GM20431 (cell line): Measurements from ENCODE around the gene KRT39.
"Not testable (repeated sequence)": the region's sequence is repeated elsewhere in the genome, so short reads cannot be mapped to it uniquely, and the experiment has no call there.

Experiments used
- in situ Hi-C: fragments of 300-500 bp; cut with MseI, MboI; formaldehyde crosslinking; loops from one replicate; pipeline ENCODE4 v1.15.0; 2020; ENCODE audit warnings: low sequenced_read_pairs; ENCODE audit not compliant: unreplicated experiment

KRT39 gene

DNA sequence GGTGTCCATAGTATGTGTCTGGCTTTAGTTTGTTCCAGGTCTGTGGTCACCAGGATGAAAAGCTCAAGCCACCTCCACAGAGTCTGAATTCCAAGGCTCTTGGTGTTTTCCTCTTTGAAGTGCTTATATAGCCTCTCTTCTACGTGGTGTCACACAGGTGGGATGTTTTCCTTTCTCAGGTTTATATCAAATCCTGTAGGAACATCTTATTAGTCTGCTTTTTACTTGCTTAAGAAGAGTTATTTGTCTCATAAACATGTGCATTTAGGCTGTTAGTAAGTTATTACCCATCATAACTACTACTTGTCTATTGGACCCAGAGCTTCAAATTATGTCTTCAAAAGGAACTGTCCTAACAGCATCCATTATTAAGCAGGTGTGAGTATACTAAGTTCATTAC lies at the start of gene KRT39:
TSS of gene KRT39 (minus strand) at position 101 of the 400 bp plus-strand sequence. CDS start at position 9, 92 bp downstream.
- in situ Hi-C loops: no loop called here

DNA sequence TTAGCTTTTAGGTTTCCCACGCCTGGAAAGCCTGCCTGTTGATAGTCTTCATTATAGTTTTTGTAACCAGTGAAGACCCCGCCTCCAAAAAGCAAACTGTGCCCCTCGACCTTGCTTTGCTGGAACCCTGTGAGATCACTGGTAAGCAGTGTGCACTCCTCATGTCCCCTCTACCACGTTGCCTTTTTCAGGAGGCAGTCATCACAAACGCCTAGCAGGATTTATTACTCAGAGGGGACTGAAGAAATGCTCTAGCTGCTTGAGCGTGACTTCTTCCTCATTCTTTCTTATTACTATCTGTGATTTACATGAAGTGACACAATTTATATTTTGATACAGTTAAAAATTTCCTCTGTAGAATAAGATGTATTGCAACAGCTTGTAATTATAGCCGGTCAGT lies 48.7 kb upstream of the KRT39 start:
- in situ Hi-C loops: no loop called here

DNA sequence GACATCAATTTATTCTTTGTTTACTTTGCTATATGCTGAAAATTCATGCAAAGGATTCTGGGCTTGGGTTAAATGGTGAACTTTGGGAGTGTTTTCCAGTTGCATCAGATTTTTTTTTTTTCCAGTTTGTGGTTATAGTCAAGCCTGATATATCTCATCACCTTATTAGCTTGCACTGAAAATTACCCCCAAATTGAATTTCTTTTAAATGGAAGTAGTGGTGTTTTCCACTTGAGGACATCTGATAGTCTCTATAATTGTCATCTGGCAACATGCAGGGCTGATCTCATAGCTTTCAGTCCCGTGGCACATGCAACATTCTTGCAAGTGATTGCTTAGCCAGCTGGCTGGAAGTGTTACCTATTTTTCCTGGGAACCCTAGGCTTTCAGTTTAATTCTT lies 46.9 kb upstream of the KRT39 start:
- in situ Hi-C loops: no loop called here

DNA sequence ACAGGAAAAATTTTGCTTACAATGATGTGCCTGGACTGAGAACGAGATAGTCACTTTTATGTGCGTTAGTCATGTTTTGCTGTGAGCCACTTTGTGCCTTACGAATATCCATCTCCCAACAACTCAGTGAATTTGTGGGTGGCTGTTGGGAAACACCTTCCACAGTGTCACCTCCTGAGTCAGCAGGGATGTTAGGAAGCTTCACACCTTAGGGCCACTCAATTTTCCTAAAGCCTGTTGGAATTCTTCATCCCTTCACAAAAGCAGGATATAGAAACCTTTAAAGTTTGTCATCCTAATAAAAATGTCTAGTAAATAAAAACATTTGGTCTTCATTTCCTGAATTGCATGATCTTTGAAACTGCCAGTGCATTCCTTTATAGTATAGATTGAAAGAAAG lies 46.4 kb upstream of the KRT39 start:
- in situ Hi-C loops: no loop called here

DNA sequence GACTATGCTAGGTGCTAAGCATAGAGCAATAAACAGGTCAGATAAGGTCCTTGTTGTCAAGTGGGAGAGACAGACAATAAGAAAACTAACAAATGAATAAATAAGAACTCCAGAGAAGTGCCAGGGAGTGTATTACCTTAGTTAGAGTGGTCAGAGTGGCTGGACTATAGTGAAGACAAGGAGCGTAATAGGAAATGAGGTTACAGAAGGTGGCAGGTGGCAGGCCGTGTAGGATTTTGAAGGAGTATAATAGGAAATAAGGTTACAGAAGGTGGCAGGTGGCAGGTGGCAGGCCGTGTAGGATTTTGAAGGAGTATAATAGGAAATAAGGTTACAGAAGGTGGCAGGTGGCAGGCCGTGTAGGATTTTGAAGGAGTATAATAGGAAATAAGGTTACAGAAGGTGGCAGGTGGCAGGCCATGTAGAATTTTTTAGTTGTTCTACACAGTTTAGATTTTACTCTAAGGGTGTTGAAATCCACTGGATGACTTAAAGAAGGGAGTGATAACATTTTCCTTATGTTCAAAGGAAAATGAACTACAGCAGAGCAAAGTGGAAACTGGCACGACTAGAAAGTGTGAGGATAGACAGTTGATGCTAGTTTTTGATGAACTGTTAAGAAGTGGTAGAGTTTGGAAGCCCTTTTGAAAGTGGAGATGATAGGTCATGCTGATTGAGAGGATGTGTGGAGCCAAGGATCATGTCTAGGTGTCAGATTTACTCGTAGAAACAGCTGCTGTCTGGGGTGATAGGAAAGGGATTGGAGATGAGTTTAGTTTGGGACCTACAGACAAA lies 45.8 kb upstream of the KRT39 start:
- in situ Hi-C loops: no loop called here

DNA sequence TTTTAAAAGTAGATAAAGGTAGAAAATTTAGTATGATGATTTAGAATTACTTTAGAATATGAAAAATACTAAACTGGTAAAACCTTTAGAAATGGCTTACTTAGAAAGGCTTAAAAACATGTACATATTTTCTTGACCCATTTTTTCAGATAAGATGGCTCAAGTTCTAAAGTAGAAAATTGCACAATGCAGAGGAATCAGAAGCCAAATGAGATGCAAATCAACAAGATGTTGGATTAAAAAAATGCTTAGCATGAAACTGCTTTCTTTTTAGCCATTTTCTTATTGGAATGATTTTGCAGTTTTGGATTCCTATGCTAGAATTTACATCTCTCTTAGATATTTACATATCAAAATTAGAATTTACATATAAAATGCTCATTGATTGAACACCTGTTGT lies 43.7 kb upstream of the KRT39 start:
- in situ Hi-C loops: no loop called here

DNA sequence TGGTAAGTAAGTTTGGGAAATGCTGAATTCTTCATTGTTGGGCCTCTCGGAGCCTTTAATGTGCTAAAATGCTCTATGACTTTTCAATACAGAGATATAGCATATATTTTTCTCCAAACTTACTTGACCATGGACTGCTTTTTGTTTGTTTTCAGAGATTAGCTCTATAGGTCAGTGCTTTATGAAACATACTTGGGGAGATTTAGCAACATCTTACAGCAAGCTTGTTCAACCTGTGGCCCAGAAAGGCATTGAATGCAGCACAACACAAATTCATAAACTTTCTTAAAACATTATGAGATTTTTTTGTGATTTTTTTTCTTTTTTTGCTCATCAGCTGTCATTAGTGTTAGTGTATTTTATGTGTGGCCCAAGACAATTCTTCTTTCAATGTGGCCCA lies 43.2 kb upstream of the KRT39 start:
- in situ Hi-C loops: no loop called here

DNA sequence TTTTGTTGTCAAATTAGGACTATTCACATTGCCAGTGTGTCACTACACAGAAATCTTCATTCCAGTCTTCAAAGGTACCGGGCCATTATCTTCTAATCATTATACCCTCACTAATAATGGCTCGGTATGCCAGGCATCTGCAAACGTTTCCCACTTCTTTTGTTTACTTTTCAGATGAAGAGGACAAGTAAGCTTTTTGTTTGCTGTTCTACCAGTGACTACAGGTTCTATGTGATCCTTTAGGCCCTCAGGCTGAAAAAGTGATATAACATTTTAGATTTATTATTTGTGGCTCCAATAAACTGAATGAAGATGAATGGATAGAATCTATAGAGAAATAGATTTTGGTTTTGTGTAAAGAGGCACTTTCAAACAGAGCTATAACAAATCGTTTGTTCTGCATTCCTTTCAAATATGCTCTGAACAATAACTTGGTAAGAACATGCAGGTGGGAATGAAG lies 42.6 kb upstream of the KRT39 start:
- in situ Hi-C loops: no loop called here

DNA sequence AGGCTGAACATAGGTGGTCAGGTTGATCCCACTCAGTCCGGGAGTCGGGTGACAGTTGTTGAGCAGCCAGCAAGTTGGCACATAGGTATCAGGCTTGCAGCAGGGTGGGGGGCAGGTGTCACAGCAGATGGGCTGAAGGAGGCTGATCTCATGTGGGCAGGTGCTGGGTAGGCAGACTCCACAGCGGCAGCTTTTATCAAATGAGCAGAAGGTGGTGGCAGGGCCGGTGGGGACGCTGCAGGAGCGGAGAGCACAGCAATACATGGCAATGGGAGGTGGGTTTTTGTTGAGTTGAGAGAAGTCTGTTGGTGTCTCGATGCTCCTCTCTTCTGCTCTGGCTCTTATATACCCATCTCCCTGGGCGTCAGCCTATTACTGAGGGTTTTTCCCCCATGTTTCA lies 42.1 kb upstream of the KRT39 start, which contains the start of gene KRTAP3-1:
TSS of gene KRTAP3-1 (minus strand) at position 318 of the 400 bp plus-strand sequence. CDS start at position 264, 54 bp downstream.
- in situ Hi-C loops: no loop called here

DNA sequence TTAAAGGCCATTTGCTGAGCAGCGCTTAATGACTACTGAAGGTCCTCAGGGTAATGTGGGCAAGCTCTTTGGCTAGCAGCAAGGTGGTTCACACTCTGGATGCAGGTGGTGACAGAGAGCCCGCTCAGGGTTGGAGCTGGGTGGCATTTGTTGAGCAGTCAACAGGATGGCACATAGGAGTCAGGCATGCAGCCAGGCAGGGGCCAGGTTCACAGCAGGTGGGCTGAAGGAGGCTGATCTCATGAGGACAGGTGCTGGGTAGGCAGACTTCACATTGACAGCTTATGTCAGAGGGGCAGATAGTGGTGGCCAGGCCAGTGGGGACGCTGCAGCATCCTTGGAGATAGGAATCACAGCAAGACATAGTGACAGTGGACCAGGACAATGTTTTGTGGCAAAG lies 37.6 kb upstream of the KRT39 start:
- in situ Hi-C loops: no loop called here

DNA sequence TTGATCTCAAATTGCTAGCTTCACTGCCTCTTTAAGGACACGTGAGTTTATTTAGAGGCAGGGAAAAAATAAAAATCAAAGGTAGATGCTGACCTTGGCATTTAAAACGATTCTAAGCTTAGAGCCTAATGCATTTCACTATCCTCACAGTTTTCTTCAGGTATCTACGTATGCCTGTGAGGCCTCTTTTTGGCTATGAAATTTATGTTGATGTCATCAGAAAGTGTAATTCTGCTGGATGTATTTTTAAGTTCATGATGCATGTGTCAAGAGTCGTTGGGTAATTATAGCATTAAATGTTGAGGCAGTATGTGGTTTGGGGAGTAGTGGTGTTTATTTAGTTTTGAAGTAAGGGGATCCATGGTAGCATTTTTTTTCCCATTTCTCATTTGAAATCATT lies 37.2 kb upstream of the KRT39 start:
- in situ Hi-C loops: no loop called here

DNA sequence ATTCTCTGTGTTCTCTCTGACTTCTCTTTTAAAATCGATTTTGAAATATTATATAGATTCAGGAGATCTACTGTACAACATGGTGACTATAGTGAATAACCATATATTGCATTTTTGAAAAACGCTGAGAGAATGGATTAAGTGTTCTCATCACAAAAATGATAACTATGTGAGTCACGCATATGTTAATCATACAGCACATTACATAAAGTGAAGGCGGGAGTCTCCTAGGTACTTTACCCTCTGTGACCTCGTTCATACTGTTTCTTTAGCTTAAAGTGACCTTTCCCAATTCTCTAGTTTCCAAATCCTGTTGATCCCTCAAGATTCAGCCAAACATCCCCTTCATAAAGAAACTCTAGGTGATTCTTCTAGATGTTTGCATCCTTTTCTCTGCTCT lies 36.1 kb upstream of the KRT39 start:
- in situ Hi-C loops: no loop called here

DNA sequence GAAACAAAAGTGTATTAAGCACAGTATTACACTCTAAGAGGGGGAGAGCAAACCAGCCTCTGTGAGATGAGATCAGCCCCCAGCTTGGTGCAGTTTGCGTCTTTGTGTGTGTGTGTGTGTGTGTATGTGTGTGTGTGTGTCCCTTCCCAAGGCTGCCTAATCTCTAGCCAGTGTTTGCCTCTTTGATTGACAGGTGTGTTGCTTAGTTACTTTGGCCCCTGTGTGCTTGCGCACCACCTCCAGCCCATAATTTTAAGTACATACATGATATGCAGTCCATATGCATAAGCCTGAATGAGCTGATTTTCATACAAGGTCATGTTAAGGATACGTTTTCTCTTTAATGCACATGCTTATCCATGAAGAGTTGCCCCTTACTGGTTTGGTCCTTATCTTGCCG lies 35.0 kb upstream of the KRT39 start:
- in situ Hi-C loops: no loop called here

DNA sequence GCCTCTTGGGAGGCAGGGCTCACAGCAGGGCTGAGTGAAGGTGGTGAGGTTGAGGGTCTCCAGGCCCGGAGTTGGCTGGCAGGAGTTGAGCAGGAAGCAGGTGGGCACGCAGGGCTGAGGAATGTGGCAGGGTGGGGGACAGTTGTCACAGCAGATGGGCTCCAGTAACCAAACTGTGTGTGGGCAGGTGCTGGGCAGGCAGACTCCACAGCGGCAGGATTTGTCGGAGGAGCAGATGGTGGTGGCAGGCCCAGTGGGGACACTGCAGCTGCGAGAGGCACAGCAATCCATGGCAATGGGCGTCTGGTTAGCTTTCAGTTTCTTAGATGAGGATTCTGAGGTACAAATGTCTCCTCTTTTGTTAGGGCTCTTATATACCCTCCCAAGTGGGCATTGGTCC lies 32.8 kb upstream of the KRT39 start, which contains the start of gene KRTAP3-2:
TSS of gene KRTAP3-2 (minus strand) at position 344 of the 400 bp plus-strand sequence. CDS start at position 291, 53 bp downstream.
- in situ Hi-C loops: not testable (repeated sequence)

DNA sequence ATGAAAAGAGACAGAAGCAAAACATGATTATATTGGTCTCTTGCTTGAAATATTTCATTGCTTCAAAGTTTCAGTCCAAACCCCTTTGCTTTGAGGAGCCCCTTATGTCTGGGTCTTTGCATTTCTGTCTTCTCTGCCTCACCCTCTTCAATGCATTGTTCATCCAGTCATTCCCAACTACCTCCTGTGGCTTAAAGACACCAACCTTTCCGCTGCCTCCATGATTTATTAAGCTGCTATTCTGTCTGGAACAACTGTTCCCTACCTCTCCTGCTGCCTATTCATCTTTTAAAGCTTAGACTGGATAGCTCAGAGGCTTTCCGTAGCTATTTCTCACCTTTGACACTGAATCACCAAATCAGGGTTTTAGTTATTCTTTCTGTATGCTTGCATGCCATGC lies 30.6 kb upstream of the KRT39 start:
- in situ Hi-C loops: no loop called here

DNA sequence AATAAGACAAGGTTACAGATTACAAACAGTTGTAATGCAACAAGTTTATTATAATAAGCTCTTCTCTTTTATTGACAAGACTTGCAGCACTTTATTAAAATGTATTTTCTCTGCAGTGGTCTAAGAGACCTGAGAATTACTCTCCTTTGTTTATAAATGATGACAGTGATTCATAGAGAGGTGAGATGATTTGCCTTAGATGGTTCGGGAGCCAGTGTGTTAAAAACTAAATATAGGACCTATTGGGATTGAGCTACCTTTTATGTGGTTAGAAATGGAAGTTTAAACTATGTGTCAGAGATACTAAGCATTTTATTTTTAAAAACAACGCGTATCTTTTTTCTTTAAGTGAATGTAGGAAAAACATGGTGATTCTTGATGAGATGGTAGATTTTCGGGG lies 30.1 kb upstream of the KRT39 start:
- in situ Hi-C loops: no loop called here

DNA sequence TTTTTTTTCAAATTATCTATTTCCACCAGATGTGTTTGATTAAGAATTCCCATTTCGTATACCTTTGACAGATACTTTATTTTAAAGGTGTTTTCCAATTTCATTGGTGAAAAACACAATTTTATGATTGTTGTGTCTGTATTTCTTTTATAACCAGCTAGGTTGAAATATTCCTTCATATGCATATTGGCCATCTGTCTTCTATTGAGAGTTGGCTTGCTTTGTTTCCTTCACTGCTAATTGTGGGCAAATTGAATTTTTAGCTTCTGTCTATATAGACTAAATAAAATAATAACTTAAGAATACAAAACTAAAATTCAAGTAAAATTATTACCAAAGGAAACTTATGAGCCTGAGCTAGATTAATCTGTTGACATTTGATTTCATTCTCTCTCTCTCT lies 28.4 kb upstream of the KRT39 start:
- in situ Hi-C loops: no loop called here

DNA sequence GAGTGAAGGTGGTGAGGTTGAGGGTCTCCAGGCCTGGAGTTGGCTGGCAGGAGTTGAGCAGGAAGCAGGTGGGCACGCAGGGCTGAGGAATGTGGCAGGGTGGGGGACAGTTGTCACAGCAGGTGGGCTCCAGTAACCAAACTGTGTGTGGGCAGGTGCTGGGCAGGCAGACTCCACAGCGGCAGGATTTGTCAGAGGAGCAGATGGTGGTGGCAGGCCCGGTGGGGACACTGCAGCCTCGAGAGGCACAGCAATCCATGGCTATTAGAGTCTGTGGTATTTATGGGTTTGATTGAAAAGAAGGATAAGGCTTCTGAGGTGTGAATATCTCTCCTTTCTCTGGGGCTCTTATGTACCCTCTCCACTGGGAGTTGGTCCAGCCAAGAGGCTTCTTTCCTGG lies 27.1 kb upstream of the KRT39 start, which contains the start of gene KRTAP3-3:
TSS of gene KRTAP3-3 (minus strand) at position 326 of the 400 bp plus-strand sequence. CDS start at position 259, 67 bp downstream.
- in situ Hi-C loops: no loop called here

DNA sequence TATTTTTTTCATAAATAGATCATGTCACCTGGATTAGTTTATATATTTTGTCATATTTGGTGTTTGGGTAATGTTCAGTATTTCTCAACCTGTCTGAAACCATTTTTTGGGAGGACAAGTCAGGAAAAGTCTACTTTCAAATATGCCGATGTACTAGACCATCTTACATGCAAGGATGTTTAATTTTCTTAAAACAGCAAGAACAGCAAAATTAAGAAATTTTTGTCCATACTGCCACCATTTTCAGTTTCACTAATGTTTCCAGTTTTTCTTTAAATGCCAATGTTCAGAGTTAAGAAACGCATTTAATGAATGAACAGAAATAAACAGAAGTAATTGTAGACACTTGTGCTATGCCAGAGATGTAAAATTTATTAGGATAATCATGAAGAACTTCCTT lies 26.3 kb upstream of the KRT39 start:
- in situ Hi-C loops: no loop called here

DNA sequence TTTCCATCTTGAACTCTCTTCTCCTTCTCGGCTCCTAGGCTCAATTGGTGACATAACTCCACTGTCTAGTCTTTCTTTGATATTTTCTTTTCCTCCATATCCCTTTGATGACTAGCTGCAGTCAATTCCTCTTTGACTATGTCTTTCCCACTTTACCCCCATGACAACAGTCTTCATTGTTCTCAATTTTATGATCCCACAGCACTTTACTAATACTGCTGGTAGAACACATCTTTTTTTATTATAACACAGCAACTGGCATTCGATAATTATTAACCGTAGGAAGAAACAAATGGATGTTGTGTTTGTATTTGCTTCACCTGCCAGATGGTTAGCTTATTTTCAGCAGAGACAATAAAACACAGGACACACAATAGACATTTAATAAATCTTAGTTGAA lies 25.9 kb upstream of the KRT39 start:
- in situ Hi-C loops: no loop called here

DNA sequence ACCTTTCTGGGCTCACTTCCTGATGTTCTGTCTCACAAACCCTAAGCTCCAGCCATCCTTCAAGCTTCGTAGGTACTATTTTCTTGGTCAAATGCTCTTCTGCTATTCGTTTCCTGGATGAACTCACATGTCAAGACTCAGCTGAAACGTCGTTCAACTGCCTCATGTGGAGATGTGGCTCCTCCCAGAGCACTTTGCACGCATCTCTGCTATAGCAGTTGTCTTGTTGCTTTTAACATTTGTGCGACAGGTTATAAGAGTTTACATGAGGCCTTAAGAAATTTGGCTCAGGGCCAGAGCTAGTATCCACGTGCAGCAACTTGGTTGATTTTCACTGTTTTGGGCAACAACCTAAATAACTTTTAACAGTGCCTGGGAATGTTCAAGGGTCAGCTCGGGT lies 20.2 kb upstream of the KRT39 start:
- in situ Hi-C loops: no loop called here

DNA sequence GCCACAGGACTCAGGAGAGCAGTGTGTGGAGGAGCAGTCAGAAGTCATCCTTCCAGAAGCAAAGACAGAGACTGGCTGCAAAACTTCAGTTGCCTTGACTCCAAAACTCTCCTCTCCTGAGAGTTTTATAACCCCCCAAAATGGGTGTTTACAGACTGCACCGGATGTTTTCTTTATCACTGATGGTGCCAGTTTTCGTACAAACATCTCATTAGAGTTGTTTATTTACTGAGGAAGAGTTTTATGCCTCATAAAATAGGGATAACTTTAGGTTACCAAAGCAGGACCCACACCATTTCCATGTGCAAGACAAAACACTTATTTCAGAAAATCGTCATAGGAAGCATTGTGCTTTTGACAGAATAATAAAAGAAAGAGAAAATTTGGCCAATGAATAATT lies 17.5 kb upstream of the KRT39 start, which contains the start of gene KRT40:
TSS of gene KRT40 (minus strand) at position 101 of the 400 bp plus-strand sequence. CDS start at position 48, 53 bp downstream.
- in situ Hi-C loops: no loop called here
